Esophagus squamous epithelium (tissue), 5 donors: ENCODE measurements around the gene CXCR6. TPM values are rescaled to one million over a fixed set of nuclear protein-coding genes. Genes with fewer than 3 reads are reported as not detected.

Experiments
- DNase-seq: peaks from one replicate; lab custom pipeline; 2025; lab: John Stamatoyannopoulos, UW
- H3K27ac ChIP-seq, 4 donors: fragments of 200-600 bp; sonication (generic); one replicate each; pipeline ENCODE4 v1.5.1; 2016 to 2019; ENCODE audit warnings: mild to moderate bottlenecking in 1 of 4
- H3K27me3 ChIP-seq, 4 donors: fragments of 200-600 bp; sonication (generic); 1 replicate in 3 of 4; 2 replicates in 1 of 4; pipeline versions ENCODE4 v1.5.1 to v1.6.0; 2017 to 2021; ENCODE audit warnings: antibody characterized with exemption in 1 of 4
- H3K36me3 ChIP-seq, 3 donors: fragments of 200-600 bp; sonication (generic); one replicate each; pipeline ENCODE4 v1.5.1; 2016 to 2019
- H3K4me1 ChIP-seq, 3 donors: fragments of 200-600 bp; sonication (generic); one replicate each; pipeline ENCODE4 v1.5.1; 2017 to 2019
- H3K4me3 ChIP-seq, 4 donors: fragments of 200-600 bp; sonication (generic); 1 replicate in 3 of 4; 2 replicates in 1 of 4; pipeline ENCODE4 v1.5.1; 2016 to 2019; ENCODE audit warnings: mild to moderate bottlenecking in 2 of 4, moderate library complexity in 1 of 4
- H3K9me3 ChIP-seq, 3 donors: fragments of 200-600 bp; sonication (generic); one replicate each; pipeline ENCODE4 v1.5.1; 2016 to 2019
- CTCF ChIP-seq, 6 experiments: fragments of 450-650 bp in 4 of 6; fragments of 200-600 bp in 2 of 6; sonication (generic) in 2 of 6; IDR thresholded peaks; one replicate each; pipeline ENCODE4 v1.5.1; 2016 to 2019; ENCODE audit warnings: antibody characterized with exemption in 6 of 6, mild to moderate bottlenecking in 4 of 6, moderate library complexity in 4 of 6
- POLR2A ChIP-seq, 4 donors: fragments of 450-650 bp; IDR thresholded peaks; one replicate each; pipeline ENCODE4 v1.6.1; 2017; ENCODE audit warnings: antibody characterized with exemption in 4 of 4, mild to moderate bottlenecking in 4 of 4, moderate library complexity in 3 of 4
- WGBS, 2 donors: methylation state at CpG; one replicate each; pipeline ENCODE4 v1.1.5; 2018; 5-methylcytosine and 5-hydroxymethylcytosine counted together
- intact Hi-C: fragments of 100-400 bp; cut with DNase I; formaldehyde crosslinking; loops from one replicate; pipeline ENCODE4 v1.15.0; 2022
- total RNA-seq, 4 donors: library from RNA; depleted of rRNA; stranded (reverse); fragments of >200 nt; gene quantifications; one replicate each; pipeline ENCODE4 v1.1.0, GENCODE V29; 2016
- donor health status: DM: yes; HTN: yes; CAD: no.

The CXCR6 gene
- total RNA-seq, 4 donors from 2014 or later: 1.7 to 12.0 (median 4.4) TPM

- no peaks in the 10 kb centered on the region for H3K27me3 ChIP-seq
- DNase-seq: no peak
- no peak overlapping the region for H3K4me3 ChIP-seq
- peaks cover 5 to 95% (median 19%) of the 10 kb centered on the region in 3 donors for H3K36me3 ChIP-seq
- H3K4me1 ChIP-seq: peaks cover 0 to 37% (median 19%) of the 10 kb centered on the region in 3 donors
- TF ChIP-seq POLR2A (IDR thresholded peaks at IDR 0.05) (no peak), CTCF (IDR thresholded peaks at IDR 0.05) (no peak)
- H3K27ac ChIP-seq: no peak overlapping the region
- intact Hi-C loops: no loop called here
- WGBS, 2 donors: 68 to 97% methylated on average over 2 of the region's 2 CpGs
- no peaks in the 10 kb centered on the region for H3K9me3 ChIP-seq
Observed at GRCh38 chr3:45980819-45981218, 37.6 kb downstream of the CXCR6 start.

- WGBS, 2 donors: 49 to 67% methylated on average over 2 of the region's 2 CpGs
Observed at GRCh38 chr3:45981346-45982074, 38.2 kb downstream of the CXCR6 start.

GRCh38 chr3:45983770-45984169 lies 40.5 kb downstream of the CXCR6 start:
- intact Hi-C loops: no loop called here
- no peaks in the 10 kb centered on the region for H3K27me3 ChIP-seq
- TF ChIP-seq POLR2A (IDR thresholded peaks at IDR 0.05): no peak
- TF ChIP-seq CTCF (IDR thresholded peaks at IDR 0.05): no peak
- no peaks in the 10 kb centered on the region for H3K9me3 ChIP-seq
- peaks cover 5 to 66% (median 19%) of the 10 kb centered on the region in 3 donors for H3K36me3 ChIP-seq
- 93 to 100% methylated on average over 3 of the region's 3 CpGs for WGBS, 2 donors
- DNase-seq: no peak
- peaks cover 26 to 53% (median 42%) of the 10 kb centered on the region in 3 donors for H3K4me1 ChIP-seq
- no peak overlapping the region for H3K4me3 ChIP-seq
- peak overlapping the region in 3 of 4 donors; percentile 11 to 88 (median 84) for H3K27ac ChIP-seq

More at GRCh38 chr3:45981346-45982074, 38.2 kb downstream of the CXCR6 start:
- Histone ChIP-seq H3K36me3 (peaks cover 5 to 88% (median 19%) of the 10 kb centered on the region in 3 donors), H3K4me3 (no peak overlapping the region), H3K4me1 (peaks cover 5 to 37% (median 22%) of the 10 kb centered on the region in 3 donors), H3K27me3 (no peaks in the 10 kb centered on the region), H3K9me3 (no peaks in the 10 kb centered on the region), H3K27ac (no peak overlapping the region)
- intact Hi-C loops: no loop called here
- no peak for DNase-seq
- no peak for TF ChIP-seq POLR2A (IDR thresholded peaks at IDR 0.05)
- TF ChIP-seq CTCF (IDR thresholded peaks at IDR 0.05): no peak

GRCh38 chr3:45984331-45985312 lies 41.4 kb downstream of the CXCR6 start:
- intact Hi-C loops: no loop called here
- Histone ChIP-seq H3K4me1 (peaks cover 32 to 62% (median 51%) of the 10 kb centered on the region in 3 donors), H3K27me3 (no peaks in the 10 kb centered on the region), H3K36me3 (peaks cover 3 to 57% (median 13%) of the 10 kb centered on the region in 3 donors), H3K9me3 (no peaks in the 10 kb centered on the region), H3K4me3 (no peak overlapping the region), H3K27ac (peak overlapping the region in 3 of 4 donors; percentile 46 to 88 (median 84))
- DNase-seq: no peak
- WGBS, 2 donors: 71 to 80% methylated on average over 6 to 8 of the region's 8 CpGs
- TF ChIP-seq POLR2A (IDR thresholded peaks at IDR 0.05) (no peak), CTCF (IDR thresholded peaks at IDR 0.05) (no peak)
